Measurements from ENCODE around the gene TMEM135. TPM values are rescaled to one million over a fixed set of nuclear protein-coding genes. Genes with fewer than 3 reads are reported as not detected.
"Not testable (repeated sequence)": the region's sequence is repeated elsewhere in the genome, so short reads cannot be mapped to it uniquely, and the experiment has no call there.

Gene TMEM135
- polyA plus RNA-seq, 1 of the 3 experiments (the other 2 are of a cell fraction), result 3.0 TPM

DNA sequence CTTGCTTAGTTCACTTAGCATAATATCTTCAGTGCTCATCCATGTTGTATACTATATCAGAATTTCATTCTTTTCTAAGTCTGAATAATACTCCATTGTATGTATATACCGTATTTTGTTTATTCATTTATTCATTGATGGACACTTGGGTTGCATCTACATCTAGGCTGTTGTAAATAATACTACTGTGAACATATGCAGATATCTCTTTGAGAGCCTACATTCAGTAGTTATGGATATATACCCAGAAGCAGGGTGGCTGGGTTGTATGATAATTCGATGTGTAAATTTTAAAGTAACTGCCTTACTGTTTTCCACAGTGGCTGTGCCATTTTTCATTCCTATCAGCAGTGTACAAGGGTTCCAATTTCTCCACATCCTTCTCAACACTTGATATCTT is 116.5 kb downstream of the TMEM135 start:
- WGBS (ENCODE audit: low lambda C conversion rate), result 91% methylated on average over 2 of the region's 2 CpGs
- CTCF ChIA-PET, result no interaction called here
- H3F3A ChIP-seq (replicated peaks; ENCODE audit: insufficient read depth), result no peaks in the 10 kb centered on the region
- no peaks in the 10 kb centered on the region; the same call in 1 of the 2 replicates for H3K79me2 ChIP-seq (ENCODE audit: insufficient read depth)
- no peak overlapping the region for H2AFZ ChIP-seq (ENCODE audit: low read depth)
- H3K4me3 ChIP-seq (ENCODE audit: low read depth in 2 of 2, low read length in 1 of 2), result no peak overlapping the region
- H3K27ac ChIP-seq (ENCODE audit: low read depth in 2 of 2, low read length in 1 of 2), result no peak overlapping the region
- 0 out of 2 replicates have a peak, but pooled peaks cover 5% of the 10 kb centered on the region for H3K9me3 ChIP-seq
- H3K9ac ChIP-seq, result no peak overlapping the region
- no peaks in the 10 kb centered on the region for H3K27me3 ChIP-seq (ENCODE audit: insufficient read depth)
- no peak overlapping the region for H3K4me2 ChIP-seq
- no peaks in the 10 kb centered on the region for H3K36me3 ChIP-seq (replicated peaks in 1 of 2; ENCODE audit: control insufficient read depth in 1 of 2, insufficient read depth in 2 of 2, low read length in 1 of 2)
- no peaks in the 10 kb centered on the region for H4K20me1 ChIP-seq (ENCODE audit: insufficient read depth)
- no peaks in the 10 kb centered on the region for H3K9me2 ChIP-seq
- H3K4me1 ChIP-seq (ENCODE audit: control insufficient read depth in 1 of 2, insufficient read depth in 2 of 2, low read depth in 1 of 2, low read length in 1 of 2), result no peaks in the 10 kb centered on the region
- no peak for DNase-seq
- TF ChIP-seq, protein P1, sequence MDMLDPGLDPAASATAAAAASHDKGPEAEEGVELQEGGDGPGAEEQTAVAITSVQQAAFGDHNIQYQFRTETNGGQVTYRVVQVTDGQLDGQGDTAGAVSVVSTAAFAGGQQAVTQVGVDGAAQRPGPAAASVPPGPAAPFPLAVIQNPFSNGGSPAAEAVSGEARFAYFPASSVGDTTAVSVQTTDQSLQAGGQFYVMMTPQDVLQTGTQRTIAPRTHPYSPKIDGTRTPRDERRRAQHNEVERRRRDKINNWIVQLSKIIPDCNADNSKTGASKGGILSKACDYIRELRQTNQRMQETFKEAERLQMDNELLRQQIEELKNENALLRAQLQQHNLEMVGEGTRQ (IDR thresholded peaks at IDR 0.05; ENCODE audit: borderline replicate concordance, low read depth, low read length), result no peak
- TF ChIP-seq MXI1 (IDR thresholded peaks at IDR 0.05; ENCODE audit: low read depth, low read length), result no peak
- no peak for TF ChIP-seq EP300 (IDR thresholded peaks at IDR 0.05; ENCODE audit: borderline replicate concordance in 1 of 2, low read depth in 1 of 2, low read length in 1 of 2)
- no peak for TF ChIP-seq NFIC (IDR thresholded peaks at IDR 0.05; ENCODE audit: borderline replicate concordance)
- TF ChIP-seq POLR2AphosphoS5 (IDR thresholded peaks at IDR 0.05; ENCODE audit: low read depth, low read length), result no peak
- TF ChIP-seq, protein P2, sequence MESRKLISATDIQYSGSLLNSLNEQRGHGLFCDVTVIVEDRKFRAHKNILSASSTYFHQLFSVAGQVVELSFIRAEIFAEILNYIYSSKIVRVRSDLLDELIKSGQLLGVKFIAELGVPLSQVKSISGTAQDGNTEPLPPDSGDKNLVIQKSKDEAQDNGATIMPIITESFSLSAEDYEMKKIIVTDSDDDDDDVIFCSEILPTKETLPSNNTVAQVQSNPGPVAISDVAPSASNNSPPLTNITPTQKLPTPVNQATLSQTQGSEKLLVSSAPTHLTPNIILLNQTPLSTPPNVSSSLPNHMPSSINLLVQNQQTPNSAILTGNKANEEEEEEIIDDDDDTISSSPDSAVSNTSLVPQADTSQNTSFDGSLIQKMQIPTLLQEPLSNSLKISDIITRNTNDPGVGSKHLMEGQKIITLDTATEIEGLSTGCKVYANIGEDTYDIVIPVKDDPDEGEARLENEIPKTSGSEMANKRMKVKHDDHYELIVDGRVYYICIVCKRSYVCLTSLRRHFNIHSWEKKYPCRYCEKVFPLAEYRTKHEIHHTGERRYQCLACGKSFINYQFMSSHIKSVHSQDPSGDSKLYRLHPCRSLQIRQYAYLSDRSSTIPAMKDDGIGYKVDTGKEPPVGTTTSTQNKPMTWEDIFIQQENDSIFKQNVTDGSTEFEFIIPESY (IDR thresholded peaks at IDR 0.05; ENCODE audit: borderline replicate concordance, low read depth), result no peak
- no peak for TF ChIP-seq MEF2A (IDR thresholded peaks at IDR 0.05; ENCODE audit: borderline replicate concordance, low read depth)
- no peak for TF ChIP-seq RAD21 (IDR thresholded peaks at IDR 0.05; ENCODE audit: low read length)
- POLR2A ChIA-PET, result no interaction called here

DNA sequence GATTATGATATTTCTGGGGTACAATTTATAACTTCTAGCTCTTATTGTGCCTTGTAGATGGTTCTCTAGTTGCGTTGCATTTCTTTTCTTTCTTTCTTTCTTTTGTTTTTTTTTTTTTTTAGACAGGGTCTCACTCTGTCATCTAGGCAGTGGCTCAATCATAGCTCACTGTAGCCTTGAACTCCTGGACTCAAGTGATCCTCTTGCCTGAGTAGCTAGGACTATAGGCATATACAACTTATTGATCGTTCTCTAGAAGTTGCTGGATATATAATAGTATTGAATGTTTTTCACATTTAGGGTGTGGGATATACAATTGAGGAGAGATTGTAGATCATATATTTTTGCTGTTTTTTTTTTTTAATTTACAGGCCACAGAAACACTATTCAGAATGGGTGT is 119.2 kb downstream of the TMEM135 start:
- no peak overlapping the region for H3K9ac ChIP-seq
- ChIA-PET POLR2A (no interaction called here), CTCF (no interaction called here)

DNA sequence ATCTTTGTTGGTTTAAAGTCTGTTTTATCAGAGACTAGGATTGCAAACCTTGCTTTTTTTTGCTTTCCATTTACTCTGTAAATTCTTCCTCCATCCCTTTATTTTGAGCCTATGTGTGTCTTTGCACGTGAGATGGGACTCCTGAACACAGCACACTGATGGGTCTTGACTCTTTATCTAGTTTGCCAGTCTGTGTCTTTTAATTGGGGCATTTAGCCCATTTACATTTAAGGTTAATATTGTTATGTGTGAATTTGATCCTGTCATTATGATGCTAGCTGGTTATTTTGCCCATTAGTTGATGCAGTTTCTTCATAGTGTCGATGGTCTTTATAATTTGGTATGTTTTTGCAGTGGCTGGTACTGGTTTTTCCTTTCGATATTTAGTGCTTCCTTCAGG is 131.3 kb downstream of the TMEM135 start:
- 70% methylated on average over 3 of the region's 3 CpGs for WGBS (ENCODE audit: low lambda C conversion rate)
- H3K27ac ChIP-seq (ENCODE audit: low read depth in 2 of 2, low read length in 1 of 2); H3K9me2 ChIP-seq; H3F3A ChIP-seq (replicated peaks; ENCODE audit: insufficient read depth); DNase-seq; POLR2A ChIA-PET; H3K79me2 ChIP-seq (ENCODE audit: insufficient read depth); H3K9ac ChIP-seq; H4K20me1 ChIP-seq (ENCODE audit: insufficient read depth); CTCF ChIA-PET; H3K36me3 ChIP-seq (replicated peaks in 1 of 2; ENCODE audit: control insufficient read depth in 1 of 2, insufficient read depth in 2 of 2, low read length in 1 of 2); H3K27me3 ChIP-seq (ENCODE audit: insufficient read depth); H3K9me3 ChIP-seq; H3K4me1 ChIP-seq (ENCODE audit: control insufficient read depth in 1 of 2, insufficient read depth in 2 of 2, low read depth in 1 of 2, low read length in 1 of 2); H3K4me2 ChIP-seq; H3K4me3 ChIP-seq (ENCODE audit: low read depth in 2 of 2, low read length in 1 of 2); H2AFZ ChIP-seq (ENCODE audit: low read depth): not testable (repeated sequence)

More for the DNA sequence above, 119.2 kb downstream of the TMEM135 start:
- H3K4me3 ChIP-seq (ENCODE audit: low read depth in 2 of 2, low read length in 1 of 2), result no peak overlapping the region
- H3K27ac ChIP-seq (ENCODE audit: low read depth in 2 of 2, low read length in 1 of 2), result no peak overlapping the region
- H4K20me1 ChIP-seq (ENCODE audit: insufficient read depth), result no peaks in the 10 kb centered on the region
- no peaks in the 10 kb centered on the region for H3K27me3 ChIP-seq (ENCODE audit: insufficient read depth)
- no peak for DNase-seq
- no peak overlapping the region for H2AFZ ChIP-seq (ENCODE audit: low read depth)
- H3F3A ChIP-seq (replicated peaks; ENCODE audit: insufficient read depth), result peaks cover 3% of the 10 kb centered on the region
- no peaks in the 10 kb centered on the region for H3K9me2 ChIP-seq
- H3K79me2 ChIP-seq (ENCODE audit: insufficient read depth), result no peaks in the 10 kb centered on the region
- H3K4me2 ChIP-seq, result no peak overlapping the region
- WGBS (ENCODE audit: low lambda C conversion rate), result 87% methylated on average over 2 of the region's 2 CpGs
- no peaks in the 10 kb centered on the region for H3K4me1 ChIP-seq (ENCODE audit: control insufficient read depth in 1 of 2, insufficient read depth in 2 of 2, low read depth in 1 of 2, low read length in 1 of 2)
- H3K9me3 ChIP-seq, result no peaks in the 10 kb centered on the region
- H3K36me3 ChIP-seq (replicated peaks in 1 of 2; ENCODE audit: control insufficient read depth in 1 of 2, insufficient read depth in 2 of 2, low read length in 1 of 2), result no peaks in the 10 kb centered on the region
- no peak for TF ChIP-seq CHD2 (IDR thresholded peaks at IDR 0.05; ENCODE audit: low read length, partially characterized antibody)

Measured in SK-N-SH (cell line).